K562 (cell line): ENCODE data around the gene CARD11. TPM values are rescaled to one million over a fixed set of nuclear protein-coding genes. Genes with fewer than 3 reads are reported as not detected.

Source experiments
- ATAC-seq: fragments of 200-7000 bp; cut with Tn5 transposase; 3 replicates; pipeline ENCODE4 v1.9.1; 2020; ENCODE audit warnings: moderate library complexity
- BruUV-seq: library from RNA; stranded (reverse); fragments of 400-500 nt; replicated peaks from 2 replicates; lab custom pipeline; 2021; lab: Mats Ljungman, UMichigan
- CTCF ChIA-PET: fragments of 300-600 bp; formaldehyde crosslinking; extraction: SDS; loops from one replicate; lab custom pipeline; 2021; ENCODE audit warnings: low intra/inter-chr PET ratio; lab: Yijun Ruan, JAX
- POLR2A ChIA-PET: fragments of 300-600, 350-650 bp; sonication (Branson Sonifier 250); formaldehyde crosslinking; extraction: SDS; loops from one replicate; lab custom pipeline; 2021; ENCODE audit warnings: antibody characterized with exemption, inconsistent platforms; lab: Yijun Ruan, JAX
- DNase-seq, 4 experiments: peaks; one replicate each; pipeline versions ENCODE4 v3.0.0 to v3.0.0-alpha.2; 2011 to 2018; ENCODE audit warnings: low spot score in 3 of 4, mixed read lengths in 3 of 4; ENCODE audit errors: extremely low read depth in 1 of 4
- FAIRE-seq: peaks from 2 replicates; lab custom pipeline; 2011; peaks lifted over from hg19 to GRCh38; lab: Jason Lieb, UNC
- H2AFZ ChIP-seq: 2 replicates; pipeline ENCODE4 v1.6.0; 2011; ENCODE audit warnings: low read depth, low read length, control low read depth, inconsistent platforms
- H3K27ac ChIP-seq: fragments of 200-600 bp; 3 replicates; pipeline ENCODE4 v1.8.0; 2011; ENCODE audit warnings: low read depth, mild to moderate bottlenecking, control low read depth, inconsistent platforms, low read length, moderate library complexity, mixed read lengths; ENCODE audit errors: extremely low read depth
- H3K27me3 ChIP-seq, 2 experiments: fragments of 300-600 bp in 1 of 2; 2 replicates in 1 of 2; 3 replicates in 1 of 2; pipeline versions ENCODE4 v1.6.0 to v1.8.0; 2011; ENCODE audit warnings: inconsistent platforms in 2 of 2, low read length in 2 of 2, mild to moderate bottlenecking in 1 of 2, mixed read lengths in 1 of 2, moderate library complexity in 1 of 2; ENCODE audit not compliant: control insufficient read depth in 2 of 2, insufficient read depth in 2 of 2
- H3K36me3 ChIP-seq: fragments of 300-600 bp; 3 replicates; pipeline ENCODE4 v1.8.0; 2011; ENCODE audit warnings: mild to moderate bottlenecking, low read length, inconsistent platforms; ENCODE audit not compliant: control insufficient read depth, insufficient read depth
- H3K4me1 ChIP-seq, 2 experiments: fragments of 200-600 bp in 1 of 2; replicated peaks in 1 of 2; 2 replicates in 1 of 2; 3 replicates in 1 of 2; pipeline versions ENCODE4 v1.5.1 to v1.8.0; 2011; ENCODE audit warnings: inconsistent platforms in 2 of 2, low read length in 2 of 2, mild to moderate bottlenecking in 1 of 2, mixed read lengths in 1 of 2, moderate library complexity in 1 of 2; ENCODE audit not compliant: control insufficient read depth in 2 of 2, insufficient read depth in 2 of 2
- H3K4me2 ChIP-seq: 2 replicates; pipeline ENCODE4 v1.6.1; 2011; ENCODE audit warnings: low read length, control low read depth, inconsistent platforms, mixed read lengths; ENCODE audit not compliant: insufficient read depth
- H3K4me3 ChIP-seq: fragments of 200-600 bp; sonication (generic), shearing (Covaris generic); 2 replicates; pipeline ENCODE4 v1.5.1; 2016; ENCODE audit warnings: control low read depth, inconsistent platforms
- H3K79me2 ChIP-seq: fragments of 200-600 bp; 3 replicates; pipeline ENCODE4 v1.8.0; 2011; ENCODE audit warnings: low read length, inconsistent platforms; ENCODE audit not compliant: control insufficient read depth, insufficient read depth
- H3K9ac ChIP-seq, 2 experiments: 2 replicates each; pipeline versions ENCODE4 v1.6.0 to v1.6.1; 2011; ENCODE audit warnings: low read depth in 2 of 2, low read length in 2 of 2, control low read depth in 1 of 2, inconsistent platforms in 1 of 2, mild to moderate bottlenecking in 1 of 2, mixed read lengths in 1 of 2; ENCODE audit not compliant: insufficient read depth in 1 of 2
- H3K9me1 ChIP-seq: one replicate; pipeline ENCODE4 v1.6.0; 2011; ENCODE audit warnings: inconsistent platforms, mild to moderate bottlenecking, low read length, moderate library complexity; ENCODE audit not compliant: control insufficient read depth, insufficient read depth
- H3K9me3 ChIP-seq: replicated peaks from 2 replicates; pipeline ENCODE4 v1.5.1; 2011; ENCODE audit warnings: low read depth, low read length, inconsistent platforms; ENCODE audit not compliant: control insufficient read depth, insufficient read depth
- H4K20me1 ChIP-seq: replicated peaks from 2 replicates; pipeline ENCODE4 v1.6.1; 2011; ENCODE audit warnings: low read length, inconsistent platforms, mixed read lengths; ENCODE audit not compliant: control insufficient read depth, insufficient read depth
- C11orf30 ChIP-seq: fragments of 450-650 bp; IDR thresholded peaks from 2 replicates; pipeline ENCODE4 v1.6.1; 2016; ENCODE audit warnings: low read depth, mild to moderate bottlenecking
- E2F4 ChIP-seq: sonication (generic); formaldehyde crosslinking; IDR thresholded peaks from 2 replicates; pipeline ENCODE4 v1.8.0; 2022; ENCODE audit warnings: mild to moderate bottlenecking, low read depth, missing genetic modification reagents
- HMG20A ChIP-seq: fragments of 450-650 bp; formaldehyde crosslinking; conservative IDR thresholded peaks from 2 replicates; pipeline ENCODE4 v1.4.0; 2020; ENCODE audit warnings: mild to moderate bottlenecking, mixed read lengths
- RAD21 ChIP-seq, 2 experiments: fragments of 250-450 bp in 1 of 2; fragments of 450-650 bp in 1 of 2; sonication (Bioruptor Pico) in 1 of 2; formaldehyde crosslinking in 1 of 2; IDR thresholded peaks in 1 of 2; conservative IDR thresholded peaks in 1 of 2; 2 replicates each; pipeline versions ENCODE4 v1.4.0 to v1.8.0; 2020 to 2022; ENCODE audit warnings: mild to moderate bottlenecking in 2 of 2, moderate library complexity in 1 of 2
- RFX1 ChIP-seq: fragments of 450-650 bp; IDR thresholded peaks from 2 replicates; pipeline ENCODE4 v1.6.1; 2016; ENCODE audit warnings: mild to moderate bottlenecking, moderate library complexity
- RUNX1 ChIP-seq: sonication (generic); IDR thresholded peaks from 2 replicates; pipeline ENCODE4 v1.6.1; 2016; ENCODE audit warnings: antibody characterized with exemption, low read depth
- WHSC1 ChIP-seq: IDR thresholded peaks from one replicate; pipeline ENCODE4 v1.6.1; 2012; ENCODE audit warnings: low read length, control low read depth, inconsistent platforms
- ZNF316 ChIP-seq: fragments of 450-650 bp; IDR thresholded peaks from 2 replicates; pipeline ENCODE4 v1.6.1; 2016
- ZNF655 ChIP-seq: fragments of 250-450 bp; sonication (Bioruptor Pico); IDR thresholded peaks from 2 replicates; pipeline ENCODE4 v1.5.0; 2021
- WGBS: fragments of 100-300 bp; shearing (Covaris generic); methylation state at CpG from one replicate; pipeline ENCODE4 v1.1.6; 2016; ENCODE audit warnings: low coverage, mixed read lengths; ENCODE audit not compliant: insufficient coverage; ENCODE audit errors: missing lambda C conversion rate; 5-methylcytosine and 5-hydroxymethylcytosine counted together
- in situ Hi-C: fragments of 300-500 bp; cut with MboI; formaldehyde crosslinking; loops from 4 replicates; pipeline ENCODE4 v1.15.0; 2018; ENCODE audit warnings: inconsistent platforms, mixed read lengths
- intact Hi-C: fragments of 100-400 bp; cut with micrococcal nuclease; formaldehyde crosslinking; loops from 2 replicates; pipeline ENCODE4 v1.14.2; 2022
- polyA plus RNA-seq, 8 experiments: library from polyadenylated mRNA; depleted of rRNA in 4 of 8; stranded (reverse) in 5 of 8; unstranded in 3 of 8; fragments of >200 nt; fragmentation: Nextera tagmentation in 2 of 8; fragmentation: Illumina TruSeq in 1 of 8; extraction: Ambion mirVana in 2 of 8; extraction: Trizol in 1 of 8; gene quantifications; 2 replicates each; pipeline versions ENCODE4 v1.2.1 to v1.2.3, GENCODE V29; 2011 to 2014; ENCODE audit warnings: inconsistent platforms in 1 of 8, missing spikeins in 1 of 8
- total RNA-seq, 7 experiments: library from RNA; depleted of rRNA in 6 of 7; stranded (reverse); fragments of >200 nt in 6 of 7; fragmentation: Illumina TruSeq in 2 of 7; extraction: Trizol in 2 of 7; gene quantifications; 2 replicates each; pipeline versions ENCODE4 v1.2.1 to v1.2.3, GENCODE V29; 2011 to 2021; ENCODE audit warnings: low replicate concordance in 1 of 7

The CARD11 gene
- total and polyA plus RNA-seq, 9 of the 15 experiments (the other 6 are each of a cell fraction or from before 2014, with no cell fraction given) = 0.07 to 12.8 (median 5.7) TPM

GRCh38 chr7:3013975-3014792 is 29.5 kb downstream of the CARD11 start (continued):
- TF ChIP-seq RAD21 (CRISPR knock-in tag; conservative IDR thresholded peaks at IDR 0.05 in 1 of 2, IDR thresholded peaks at IDR 0.05 in 1 of 2) = no peak
- TF ChIP-seq RUNX1 = no peak
- TF ChIP-seq ZNF655 = no peak

GRCh38 chr7:3011211-3011852 is 32.3 kb downstream of the CARD11 start:
- Histone ChIP-seq H3K27me3 (no peaks in the 10 kb centered on the region), H3K4me1 (peaks cover 0 to 4% of the 10 kb centered on the region in 2 experiments; a peak in 1 of 5 replicates), H3K9me3 (no peaks in the 10 kb centered on the region), H3K36me3 (no peaks in the 10 kb centered on the region), H3K79me2 (no peaks in the 10 kb centered on the region), H2AFZ (no peak overlapping the region), H3K4me3 (no peak overlapping the region), H4K20me1 (no peaks in the 10 kb centered on the region), H3K27ac (no peak overlapping the region), H3K9me1 (no peaks in the 10 kb centered on the region), H3K9ac (no peak overlapping the region), H3K4me2 (no peak overlapping the region)
- intact Hi-C loops (no loop called here), in situ Hi-C loops (no loop called here)
- FAIRE-seq (no peak), ATAC-seq (no peak), DNase-seq (no peak)
- POLR2A ChIA-PET = interaction anchor here (0.6 kb wide), 1 partner anchor 34 kb away, joined by 3 read pairs; no protein-coding TSS in a partner anchor
- no TSS peak for BruUV-seq
- CTCF ChIA-PET = no interaction called here
- WGBS = 54% methylated on average over 5 of the region's 5 CpGs
- TF ChIP-seq E2F4 (CRISPR knock-in tag) (no peak), ZNF316 (peak; percentile 80), RFX1 (no peak), HMG20A (CRISPR knock-in tag) (no peak), C11orf30 (peak; percentile 50; the same call in 1 of the 2 replicates), WHSC1 (no peak)
